Measurements from ENCODE around the gene NCKAP1. TPM values are rescaled to one million over a fixed set of nuclear protein-coding genes. Genes with fewer than 3 reads are reported as not detected.
A peak's percentile ranks its signal among the peaks of the same experiment; 100 is the strongest.

Gene NCKAP1
- total and polyA plus RNA-seq, 4 donors = 16.1 to 64.2 (median 24.4) TPM

DNA sequence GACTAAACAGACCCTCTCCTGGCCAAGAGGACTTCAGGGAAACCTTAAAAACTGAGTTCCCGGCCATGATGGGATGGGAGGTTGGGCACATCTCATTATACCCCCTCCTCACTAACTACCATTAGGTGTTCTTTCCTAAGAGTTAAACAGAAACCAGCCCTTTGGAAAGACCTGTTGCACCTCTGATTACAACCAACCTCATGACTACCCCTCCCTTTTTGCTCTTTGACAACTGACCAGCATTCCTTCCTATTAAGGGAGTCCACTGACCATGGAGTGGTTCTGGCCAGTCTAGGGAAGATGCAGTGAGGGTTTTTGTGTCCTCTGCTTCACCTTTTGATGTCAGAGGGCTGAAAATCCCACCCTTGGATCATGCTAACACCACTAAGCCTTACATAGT is 127.3 kb downstream of the NCKAP1 start:
- Histone ChIP-seq H3K4me1 (ENCODE audit: control insufficient read depth in 4 of 4, insufficient read depth in 4 of 4, low read length in 3 of 4) (peaks cover 3 to 41% (median 24%) of the 10 kb centered on the region in 4 donors), H3K27ac (ENCODE audit: low read depth in 1 of 2, low read length in 2 of 2) (no peak overlapping the region), H3K9ac (ENCODE audit: low read depth in 1 of 2, low read length in 2 of 2) (no peak overlapping the region), H3K9me3 (ENCODE audit: control insufficient read depth in 4 of 4, low read length in 3 of 4) (no peaks in the 10 kb centered on the region), H3K27me3 (ENCODE audit: control insufficient read depth in 4 of 4, insufficient read depth in 4 of 4, low read length in 3 of 4) (no peaks in the 10 kb centered on the region), H3K4me3 (ENCODE audit: low read depth in 1 of 3, low read length in 3 of 3) (no peak overlapping the region), H3K36me3 (ENCODE audit: control insufficient read depth in 4 of 4, insufficient read depth in 3 of 4, low read depth in 1 of 4, low read length in 3 of 4) (no peaks in the 10 kb centered on the region)
- WGBS = 98% methylated on average over 1 of the region's 1 CpG
- TF ChIP-seq, protein P1, sequence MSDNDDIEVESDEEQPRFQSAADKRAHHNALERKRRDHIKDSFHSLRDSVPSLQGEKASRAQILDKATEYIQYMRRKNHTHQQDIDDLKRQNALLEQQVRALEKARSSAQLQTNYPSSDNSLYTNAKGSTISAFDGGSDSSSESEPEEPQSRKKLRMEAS (IDR thresholded peaks at IDR 0.05) = no peak
- TF ChIP-seq NR2F2 (IDR thresholded peaks at IDR 0.05) (no peak), HNF4A (conservative IDR thresholded peaks at IDR 0.05) (peak; percentile 6 to 38), YY1 (IDR thresholded peaks at IDR 0.05) (no peak), HNF4G (IDR thresholded peaks at IDR 0.05) (no peak), GABPA (IDR thresholded peaks at IDR 0.05 in 1 of 2, conservative IDR thresholded peaks at IDR 0.05 in 1 of 2) (no peak)
- no peak for DNase-seq (ENCODE audit: low spot score)

DNA sequence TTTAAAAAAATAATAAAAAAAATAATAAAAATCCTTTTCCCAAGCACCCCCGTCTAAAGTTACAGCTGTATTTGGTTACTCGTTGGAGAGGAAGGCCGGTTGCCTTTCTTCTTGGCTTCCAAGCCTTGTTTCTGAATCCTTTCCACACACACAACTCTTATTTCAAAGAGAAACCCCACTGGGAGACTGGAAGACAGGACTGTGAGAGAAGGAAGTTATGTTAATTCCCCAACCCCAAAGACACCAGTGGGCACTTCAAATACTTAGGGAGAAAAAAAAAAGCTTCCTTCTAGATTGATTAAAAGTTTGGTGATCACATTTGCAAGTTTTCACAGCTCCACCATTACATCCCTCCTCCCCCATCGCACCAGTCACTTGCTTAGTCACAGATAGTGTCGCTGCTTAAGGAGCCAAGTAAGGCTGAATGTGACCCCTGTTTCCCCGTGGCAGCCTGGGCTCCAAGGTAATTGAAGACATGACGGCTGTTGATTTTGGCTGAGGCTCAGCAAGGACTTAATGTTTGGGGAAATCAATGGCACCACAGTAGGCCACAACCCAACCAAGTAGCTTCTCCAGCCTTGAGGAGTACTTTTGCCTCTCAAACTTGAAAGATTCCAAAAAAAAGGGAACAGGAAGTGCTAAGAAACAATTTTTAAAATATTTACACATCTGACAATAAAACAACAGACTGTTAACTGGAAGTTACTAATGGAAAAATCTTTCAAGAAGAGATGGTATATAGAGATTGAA is 131.0 kb downstream of the NCKAP1 start:
- Histone ChIP-seq H3K9me3 (ENCODE audit: control insufficient read depth in 4 of 4, low read length in 3 of 4) (no peaks in the 10 kb centered on the region), H3K4me3 (ENCODE audit: low read depth in 1 of 3, low read length in 3 of 3) (no peak overlapping the region), H3K4me1 (ENCODE audit: control insufficient read depth in 4 of 4, insufficient read depth in 4 of 4, low read length in 3 of 4) (peaks cover 0 to 12% (median 3%) of the 10 kb centered on the region in 4 donors), H3K27me3 (ENCODE audit: control insufficient read depth in 4 of 4, insufficient read depth in 4 of 4, low read length in 3 of 4) (no peaks in the 10 kb centered on the region), H3K36me3 (ENCODE audit: control insufficient read depth in 4 of 4, insufficient read depth in 3 of 4, low read depth in 1 of 4, low read length in 3 of 4) (no peaks in the 10 kb centered on the region), H3K9ac (ENCODE audit: low read depth in 1 of 2, low read length in 2 of 2) (no peak overlapping the region), H3K27ac (ENCODE audit: low read depth in 1 of 2, low read length in 2 of 2) (no peak overlapping the region)
- no peak for DNase-seq (ENCODE audit: low spot score)
- TF ChIP-seq FOXA2 (IDR thresholded peaks at IDR 0.05) (no peak), SP1 (IDR thresholded peaks at IDR 0.05) (no peak), GABPA (IDR thresholded peaks at IDR 0.05 in 1 of 2, conservative IDR thresholded peaks at IDR 0.05 in 1 of 2) (no peak), EGR1 (IDR thresholded peaks at IDR 0.05; ENCODE audit: low read depth in 2 of 2) (no peak), YY1 (IDR thresholded peaks at IDR 0.05) (no peak), TAF1 (conservative IDR thresholded peaks at IDR 0.05) (no peak), HNF4G (IDR thresholded peaks at IDR 0.05) (no peak), NR2F2 (IDR thresholded peaks at IDR 0.05) (no peak), FOXA1 (IDR thresholded peaks at IDR 0.05) (no peak), RXRA (IDR thresholded peaks at IDR 0.05) (no peak), ATF3 (IDR thresholded peaks at IDR 0.05) (no peak), HNF4A (conservative IDR thresholded peaks at IDR 0.05) (no peak), RAD21 (IDR thresholded peaks at IDR 0.05) (no peak), JUND (IDR thresholded peaks at IDR 0.05) (no peak)
- TF ChIP-seq, protein P2, sequence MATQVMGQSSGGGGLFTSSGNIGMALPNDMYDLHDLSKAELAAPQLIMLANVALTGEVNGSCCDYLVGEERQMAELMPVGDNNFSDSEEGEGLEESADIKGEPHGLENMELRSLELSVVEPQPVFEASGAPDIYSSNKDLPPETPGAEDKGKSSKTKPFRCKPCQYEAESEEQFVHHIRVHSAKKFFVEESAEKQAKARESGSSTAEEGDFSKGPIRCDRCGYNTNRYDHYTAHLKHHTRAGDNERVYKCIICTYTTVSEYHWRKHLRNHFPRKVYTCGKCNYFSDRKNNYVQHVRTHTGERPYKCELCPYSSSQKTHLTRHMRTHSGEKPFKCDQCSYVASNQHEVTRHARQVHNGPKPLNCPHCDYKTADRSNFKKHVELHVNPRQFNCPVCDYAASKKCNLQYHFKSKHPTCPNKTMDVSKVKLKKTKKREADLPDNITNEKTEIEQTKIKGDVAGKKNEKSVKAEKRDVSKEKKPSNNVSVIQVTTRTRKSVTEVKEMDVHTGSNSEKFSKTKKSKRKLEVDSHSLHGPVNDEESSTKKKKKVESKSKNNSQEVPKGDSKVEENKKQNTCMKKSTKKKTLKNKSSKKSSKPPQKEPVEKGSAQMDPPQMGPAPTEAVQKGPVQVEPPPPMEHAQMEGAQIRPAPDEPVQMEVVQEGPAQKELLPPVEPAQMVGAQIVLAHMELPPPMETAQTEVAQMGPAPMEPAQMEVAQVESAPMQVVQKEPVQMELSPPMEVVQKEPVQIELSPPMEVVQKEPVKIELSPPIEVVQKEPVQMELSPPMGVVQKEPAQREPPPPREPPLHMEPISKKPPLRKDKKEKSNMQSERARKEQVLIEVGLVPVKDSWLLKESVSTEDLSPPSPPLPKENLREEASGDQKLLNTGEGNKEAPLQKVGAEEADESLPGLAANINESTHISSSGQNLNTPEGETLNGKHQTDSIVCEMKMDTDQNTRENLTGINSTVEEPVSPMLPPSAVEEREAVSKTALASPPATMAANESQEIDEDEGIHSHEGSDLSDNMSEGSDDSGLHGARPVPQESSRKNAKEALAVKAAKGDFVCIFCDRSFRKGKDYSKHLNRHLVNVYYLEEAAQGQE (IDR thresholded peaks at IDR 0.05) = no peak
- TF ChIP-seq, protein P1 (IDR thresholded peaks at IDR 0.05) = no peak
- TF ChIP-seq, protein P3, sequence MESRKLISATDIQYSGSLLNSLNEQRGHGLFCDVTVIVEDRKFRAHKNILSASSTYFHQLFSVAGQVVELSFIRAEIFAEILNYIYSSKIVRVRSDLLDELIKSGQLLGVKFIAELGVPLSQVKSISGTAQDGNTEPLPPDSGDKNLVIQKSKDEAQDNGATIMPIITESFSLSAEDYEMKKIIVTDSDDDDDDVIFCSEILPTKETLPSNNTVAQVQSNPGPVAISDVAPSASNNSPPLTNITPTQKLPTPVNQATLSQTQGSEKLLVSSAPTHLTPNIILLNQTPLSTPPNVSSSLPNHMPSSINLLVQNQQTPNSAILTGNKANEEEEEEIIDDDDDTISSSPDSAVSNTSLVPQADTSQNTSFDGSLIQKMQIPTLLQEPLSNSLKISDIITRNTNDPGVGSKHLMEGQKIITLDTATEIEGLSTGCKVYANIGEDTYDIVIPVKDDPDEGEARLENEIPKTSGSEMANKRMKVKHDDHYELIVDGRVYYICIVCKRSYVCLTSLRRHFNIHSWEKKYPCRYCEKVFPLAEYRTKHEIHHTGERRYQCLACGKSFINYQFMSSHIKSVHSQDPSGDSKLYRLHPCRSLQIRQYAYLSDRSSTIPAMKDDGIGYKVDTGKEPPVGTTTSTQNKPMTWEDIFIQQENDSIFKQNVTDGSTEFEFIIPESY (IDR thresholded peaks at IDR 0.05) = no peak
- TF ChIP-seq, protein P4, sequence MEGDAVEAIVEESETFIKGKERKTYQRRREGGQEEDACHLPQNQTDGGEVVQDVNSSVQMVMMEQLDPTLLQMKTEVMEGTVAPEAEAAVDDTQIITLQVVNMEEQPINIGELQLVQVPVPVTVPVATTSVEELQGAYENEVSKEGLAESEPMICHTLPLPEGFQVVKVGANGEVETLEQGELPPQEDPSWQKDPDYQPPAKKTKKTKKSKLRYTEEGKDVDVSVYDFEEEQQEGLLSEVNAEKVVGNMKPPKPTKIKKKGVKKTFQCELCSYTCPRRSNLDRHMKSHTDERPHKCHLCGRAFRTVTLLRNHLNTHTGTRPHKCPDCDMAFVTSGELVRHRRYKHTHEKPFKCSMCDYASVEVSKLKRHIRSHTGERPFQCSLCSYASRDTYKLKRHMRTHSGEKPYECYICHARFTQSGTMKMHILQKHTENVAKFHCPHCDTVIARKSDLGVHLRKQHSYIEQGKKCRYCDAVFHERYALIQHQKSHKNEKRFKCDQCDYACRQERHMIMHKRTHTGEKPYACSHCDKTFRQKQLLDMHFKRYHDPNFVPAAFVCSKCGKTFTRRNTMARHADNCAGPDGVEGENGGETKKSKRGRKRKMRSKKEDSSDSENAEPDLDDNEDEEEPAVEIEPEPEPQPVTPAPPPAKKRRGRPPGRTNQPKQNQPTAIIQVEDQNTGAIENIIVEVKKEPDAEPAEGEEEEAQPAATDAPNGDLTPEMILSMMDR (IDR thresholded peaks at IDR 0.05; ENCODE audit: low read depth, low read length, missing input control) = no peak
- WGBS = 84% methylated on average over 7 of the region's 7 CpGs

Data from liver (tissue), 9 donors.